Prostate gland (tissue), 2 donors: ENCODE measurements around the gene PXDC1. TPM values are rescaled to one million over a fixed set of nuclear protein-coding genes. Genes with fewer than 3 reads are reported as not detected.

Source experiments
- DNase-seq: peaks from one replicate; pipeline ENCODE4 v3.0.0-alpha.2; 2019; ENCODE audit warnings: low spot score
- H3K27ac ChIP-seq, 2 donors: fragments of 200-600 bp; sonication (generic); 2 replicates each; pipeline ENCODE4 v1.5.1; 2017 to 2019
- H3K27me3 ChIP-seq: fragments of 200-600 bp; sonication (generic); replicated peaks from 2 replicates; pipeline ENCODE4 v1.5.1; 2019; ENCODE audit not compliant: insufficient read depth
- H3K36me3 ChIP-seq, 2 donors: fragments of 200-600 bp; sonication (generic); 1 replicate in 1 of 2; 2 replicates in 1 of 2; pipeline versions ENCODE4 v1.5.1 to v1.8.1; 2017 to 2019
- H3K4me1 ChIP-seq: fragments of 200-600 bp; sonication (generic); replicated peaks from 2 replicates; pipeline ENCODE4 v1.5.1; 2019
- H3K4me3 ChIP-seq, 2 donors: fragments of 200-600 bp; sonication (generic); 2 replicates each; pipeline ENCODE4 v1.5.1; 2017 to 2019
- H3K9me3 ChIP-seq: fragments of 200-600 bp; sonication (generic); 2 replicates; pipeline ENCODE4 v1.5.1; 2017
- CTCF ChIP-seq, 4 experiments: fragments of 200-600 bp in 2 of 4; fragments of 450-650 bp in 2 of 4; sonication (generic) in 2 of 4; IDR thresholded peaks; 1 replicate in 3 of 4; 2 replicates in 1 of 4; pipeline ENCODE4 v1.5.1; 2016 to 2019; ENCODE audit warnings: antibody characterized with exemption in 4 of 4, mild to moderate bottlenecking in 2 of 4, moderate library complexity in 2 of 4
- POLR2A ChIP-seq: fragments of 450-650 bp; IDR thresholded peaks from one replicate; pipeline ENCODE4 v1.6.1; 2016; ENCODE audit warnings: antibody characterized with exemption, mild to moderate bottlenecking
- POLR2AphosphoS5 ChIP-seq: sonication (generic); formaldehyde crosslinking; IDR thresholded peaks from one replicate; pipeline ENCODE4 v1.6.1; 2017; ENCODE audit warnings: antibody characterized with exemption
- WGBS: methylation state at CpG from one replicate; pipeline ENCODE4 v1.1.5; 2018; 5-methylcytosine and 5-hydroxymethylcytosine counted together
- intact Hi-C: fragments of 100-400 bp; cut with DNase I; formaldehyde crosslinking; loops from one replicate; pipeline ENCODE4 v1.14.2; 2022
- total RNA-seq, 2 donors: library from RNA; depleted of rRNA; stranded (reverse); fragments of >200 nt; gene quantifications; one replicate each; pipeline ENCODE4 v1.1.0, GENCODE V29; 2016

PXDC1 gene
- total RNA-seq, 2 donors from 2014 or later = 40.5 to 59.5 TPM

GRCh38 chr6:3701631-3702030 lies 49.9 kb downstream of the PXDC1 start:
- H3K27me3 ChIP-seq = no peaks in the 10 kb centered on the region
- intact Hi-C loops = no loop called here
- no peaks in the 10 kb centered on the region for H3K9me3 ChIP-seq
- no peak overlapping the region for H3K4me3 ChIP-seq
- H3K4me1 ChIP-seq = no peaks in the 10 kb centered on the region
- no peak for TF ChIP-seq CTCF (IDR thresholded peaks at IDR 0.05)
- TF ChIP-seq POLR2A = no peak
- TF ChIP-seq POLR2AphosphoS5 = no peak
- DNase-seq = no peak
- H3K36me3 ChIP-seq = no peaks in the 10 kb centered on the region
- WGBS = 85% methylated on average over 5 of the region's 5 CpGs
- H3K27ac ChIP-seq = no peak overlapping the region

GRCh38 chr6:3699231-3699630 lies 52.3 kb downstream of the PXDC1 start:
- DNase-seq = no peak
- Histone ChIP-seq H3K4me3 (no peak overlapping the region), H3K36me3 (no peaks in the 10 kb centered on the region), H3K4me1 (no peaks in the 10 kb centered on the region), H3K27ac (no peak overlapping the region), H3K27me3 (no peaks in the 10 kb centered on the region), H3K9me3 (no peaks in the 10 kb centered on the region)
- intact Hi-C loops = no loop called here
- TF ChIP-seq CTCF (IDR thresholded peaks at IDR 0.05) (no peak), POLR2AphosphoS5 (no peak), POLR2A (no peak)
- 99% methylated on average over 3 of the region's 3 CpGs for WGBS

GRCh38 chr6:3698021-3698420 lies 53.5 kb downstream of the PXDC1 start:
- no peaks in the 10 kb centered on the region for H3K4me1 ChIP-seq
- intact Hi-C loops = no loop called here
- H3K27me3 ChIP-seq = no peaks in the 10 kb centered on the region
- DNase-seq = no peak
- no peaks in the 10 kb centered on the region for H3K9me3 ChIP-seq
- TF ChIP-seq CTCF (IDR thresholded peaks at IDR 0.05) (no peak), POLR2AphosphoS5 (no peak), POLR2A (no peak)
- no peaks in the 10 kb centered on the region for H3K36me3 ChIP-seq
- no peak overlapping the region for H3K4me3 ChIP-seq
- no peak overlapping the region for H3K27ac ChIP-seq
- 93% methylated on average over 5 of the region's 5 CpGs for WGBS

- Histone ChIP-seq H3K36me3 (no peaks in the 10 kb centered on the region), H3K4me1 (no peaks in the 10 kb centered on the region), H3K9me3 (no peaks in the 10 kb centered on the region), H3K27ac (no peak overlapping the region), H3K4me3 (no peak overlapping the region), H3K27me3 (no peaks in the 10 kb centered on the region)
- intact Hi-C loops = no loop called here
- 100% methylated on average over 1 of the region's 1 CpG for WGBS
- no peak for TF ChIP-seq CTCF (IDR thresholded peaks at IDR 0.05)
- no peak for DNase-seq
Measured at GRCh38 chr6:3697609-3698008, 53.9 kb downstream of the PXDC1 start.

- no peaks in the 10 kb centered on the region for H3K27me3 ChIP-seq
- 86% methylated on average over 5 of the region's 5 CpGs for WGBS
- DNase-seq = no peak
- no peaks in the 10 kb centered on the region for H3K9me3 ChIP-seq
- H3K36me3 ChIP-seq = no peaks in the 10 kb centered on the region
- TF ChIP-seq POLR2A = no peak
- no peak for TF ChIP-seq POLR2AphosphoS5
- TF ChIP-seq CTCF (IDR thresholded peaks at IDR 0.05) = no peak
- H3K27ac ChIP-seq = no peak overlapping the region
- H3K4me3 ChIP-seq = no peak overlapping the region
- no peaks in the 10 kb centered on the region for H3K4me1 ChIP-seq
- intact Hi-C loops = no loop called here
Measured at GRCh38 chr6:3696525-3697088, 54.9 kb downstream of the PXDC1 start.
